B cell (primary cell): Measurements from ENCODE around the gene VARS1. TPM values are rescaled to one million over a fixed set of nuclear protein-coding genes. Genes with fewer than 3 reads are reported as not detected.

Experiments used
- ATAC-seq: fragments of 200-7000 bp; cut with Tn5 transposase; one replicate; pipeline ENCODE4 v1.10.0; 2021; ENCODE audit warnings: low read depth, mild to moderate bottlenecking, moderate number of reproducible peaks, moderate library complexity
- CTCF ChIA-PET: fragments of 350-600 bp; sonication (Branson Sonifier 250); formaldehyde crosslinking; loops from one replicate; lab custom pipeline; 2021; ENCODE audit warnings: antibody characterized with exemption, inconsistent platforms; lab: Charles Lee
- POLR2A ChIA-PET: fragments of 350-600 bp; sonication (Branson Sonifier 250); formaldehyde crosslinking; loops from one replicate; lab custom pipeline; 2021; ENCODE audit warnings: antibody characterized with exemption; lab: Charles Lee
- DNase-seq: peaks from one replicate; pipeline ENCODE4 v3.0.0; 2013
- H2AFZ ChIP-seq: 2 replicates; pipeline ENCODE4 v1.6.1; 2012; ENCODE audit warnings: mild to moderate bottlenecking, low read depth, low read length; ENCODE audit not compliant: insufficient read depth, poor library complexity, severe bottlenecking
- H3K27ac ChIP-seq, 2 donors: 1 replicate in 1 of 2; 2 replicates in 1 of 2; pipeline ENCODE4 v1.5.1; 2012 to 2013; ENCODE audit warnings: low read length in 2 of 2, mild to moderate bottlenecking in 2 of 2, moderate library complexity in 1 of 2
- H3K27me3 ChIP-seq, 4 experiments: fragments of 200-600 bp in 1 of 4; sonication (generic) in 1 of 4; replicated peaks in 1 of 4; 1 replicate in 2 of 4; 2 replicates in 2 of 4; pipeline versions ENCODE4 v1.6.1 to v1.7.0; 2013 to 2016; ENCODE audit warnings: low read length in 3 of 4, mild to moderate bottlenecking in 2 of 4, mixed read lengths in 1 of 4, moderate library complexity in 1 of 4; ENCODE audit not compliant: insufficient read depth in 4 of 4, control insufficient read depth in 3 of 4; ENCODE audit errors: control extremely low read depth in 1 of 4
- H3K36me3 ChIP-seq, 2 experiments: replicated peaks in 1 of 2; 1 replicate in 1 of 2; 2 replicates in 1 of 2; pipeline versions ENCODE4 v1.6.1 to v1.7.1; 2013; ENCODE audit warnings: low read length in 1 of 2; ENCODE audit not compliant: insufficient read depth in 2 of 2, control insufficient read depth in 1 of 2; ENCODE audit errors: control extremely low read depth in 1 of 2, extremely low read depth in 1 of 2
- H3K4me1 ChIP-seq, 2 donors: fragments of 200-600 bp in 1 of 2; sonication (generic) in 1 of 2; 1 replicate in 1 of 2; 2 replicates in 1 of 2; pipeline versions ENCODE4 v1.5.1 to v1.6.1; 2013 to 2017; ENCODE audit warnings: low read length in 2 of 2; ENCODE audit not compliant: control insufficient read depth in 2 of 2, insufficient read depth in 2 of 2
- H3K4me2 ChIP-seq: replicated peaks from 2 replicates; pipeline ENCODE3; 2012; ENCODE audit warnings: mild to moderate bottlenecking, low read depth, low read length; ENCODE audit not compliant: poor library complexity, severe bottlenecking
- H3K4me3 ChIP-seq, 5 experiments: fragments of 200-600 bp in 1 of 5; sonication (generic) in 1 of 5; 1 replicate in 3 of 5; 2 replicates in 2 of 5; pipeline versions ENCODE4 v1.5.1 to v1.7.0; 2011 to 2016; ENCODE audit warnings: low read length in 4 of 5, mild to moderate bottlenecking in 4 of 5, low read depth in 2 of 5, control low read depth in 1 of 5, moderate library complexity in 1 of 5; ENCODE audit not compliant: insufficient read depth in 1 of 5; ENCODE audit errors: control extremely low read depth in 1 of 5, extremely low read depth in 1 of 5
- H3K79me2 ChIP-seq: fragments of 200-600 bp; sonication (generic); one replicate; pipeline ENCODE4 v1.6.0; 2016; ENCODE audit warnings: low read length; ENCODE audit not compliant: control insufficient read depth, insufficient read depth
- H3K9ac ChIP-seq: fragments of 200-600 bp; sonication (generic); 2 replicates; pipeline ENCODE4 v1.6.1; 2017; ENCODE audit warnings: mild to moderate bottlenecking, low read length, moderate library complexity
- H3K9me3 ChIP-seq, 3 donors: one replicate each; pipeline versions ENCODE4 v1.6.1 to v1.7.1; 2013; ENCODE audit warnings: low read length in 2 of 3; ENCODE audit not compliant: control insufficient read depth in 2 of 3, insufficient read depth in 1 of 3; ENCODE audit errors: control extremely low read depth in 1 of 3
- H4K20me1 ChIP-seq: 2 replicates; pipeline ENCODE4 v1.6.0; 2012; ENCODE audit warnings: mild to moderate bottlenecking, low read length; ENCODE audit not compliant: insufficient read depth, control insufficient read depth, poor library complexity, severe bottlenecking
- H3K27ac Mint-ChIP-seq: one replicate; pipeline ENCODE4 v1.8.0; 2021; ENCODE audit warnings: mixed read lengths
- H3K27me3 Mint-ChIP-seq: one replicate; pipeline ENCODE4 v1.8.0; 2021; ENCODE audit warnings: mixed read lengths
- H3K4me1 Mint-ChIP-seq: one replicate; pipeline ENCODE4 v1.8.0; 2021; ENCODE audit warnings: mixed read lengths
- H3K4me3 Mint-ChIP-seq: one replicate; pipeline ENCODE4 v1.8.0; 2021; ENCODE audit warnings: mixed read lengths
- H3K9me3 Mint-ChIP-seq: one replicate; pipeline ENCODE4 v1.8.0; 2022; ENCODE audit warnings: mixed read lengths; ENCODE audit not compliant: insufficient read depth
- CTCF ChIP-seq: fragments of 200-600 bp; IDR thresholded peaks from one replicate; pipeline ENCODE4 v1.8.0; 2022; ENCODE audit warnings: antibody characterized with exemption, mild to moderate bottlenecking
- EZH2 ChIP-seq: IDR thresholded peaks from 2 replicates; pipeline ENCODE4 v1.6.1; 2012; ENCODE audit warnings: borderline replicate concordance, low read depth, mild to moderate bottlenecking, moderate library complexity, low read length; ENCODE audit not compliant: insufficient read depth, poor library complexity, severe bottlenecking
- WGBS: methylation state at CpG from one replicate; pipeline ENCODE4 v1.1.5; 2013; ENCODE audit warnings: missing lambda C conversion rate; ENCODE audit not compliant: insufficient coverage; 5-methylcytosine and 5-hydroxymethylcytosine counted together
- intact Hi-C: fragments of 100-400 bp; cut with micrococcal nuclease; formaldehyde crosslinking; loops from one replicate; pipeline ENCODE4 v1.10.0; 2022
- polyA plus RNA-seq: library from polyadenylated mRNA; depleted of rRNA; stranded (reverse); fragments of >200 nt; gene quantifications from 2 replicates; pipeline ENCODE4 v1.2.3, GENCODE V29; 2012
- total RNA-seq, 2 donors: library from RNA; stranded (reverse); fragments of 120-200 nt in 1 of 2; gene quantifications; 1 replicate in 1 of 2; 2 replicates in 1 of 2; pipeline versions ENCODE4 v1.2.3 to v1.2.4, GENCODE V29; 2013 to 2022

VARS1 gene
- total and polyA plus RNA-seq, 2 donors (not counting 1 experiment from before 2014, with no cell fraction given), result 52.3 to 66.8 TPM

DNA sequence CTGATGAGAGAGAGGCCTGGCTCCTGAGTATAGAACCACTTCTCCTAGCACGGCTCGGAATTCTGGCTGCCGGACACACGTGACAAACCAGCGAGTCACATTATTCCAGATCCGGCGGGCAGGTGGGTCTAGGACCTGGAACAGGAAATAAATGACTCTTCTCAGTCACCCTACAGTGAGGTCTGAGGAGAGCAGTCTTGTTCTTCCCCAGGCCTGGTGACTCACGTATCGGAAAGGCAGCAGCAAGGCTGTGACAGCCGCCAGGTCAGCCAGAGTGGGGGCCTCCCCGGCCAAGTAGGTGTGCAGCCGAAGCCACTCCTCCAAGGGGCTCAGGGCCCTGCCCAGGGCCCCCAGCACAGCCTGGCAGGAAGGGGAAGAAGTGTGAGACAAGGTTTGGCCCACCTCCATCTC, 2.8 kb downstream of the VARS1 start:
- TF ChIP-seq CTCF, result no peak
- no peak for TF ChIP-seq EZH2
- intact Hi-C loops, result no loop called here
- ATAC-seq, result no peak
- Histone ChIP-seq H3K9ac (no peak overlapping the region), H3K79me2 (peaks cover 32% of the 10 kb centered on the region), H3K36me3 (peaks cover 0 to 22% of the 10 kb centered on the region in 2 experiments), H4K20me1 (no peaks in the 10 kb centered on the region), H2AFZ (no peak overlapping the region), H3K27ac (peak overlapping the region; percentile 2 to 52), H3K4me1 (peaks cover 57 to 78% of the 10 kb centered on the region in 2 donors), H3K4me3 (no peak overlapping the region), H3K27me3 (no peaks in the 10 kb centered on the region), H3K4me2 (no peak overlapping the region), H3K9me3 (no peaks in the 10 kb centered on the region)
- POLR2A ChIA-PET, result no interaction called here
- H3K4me1 Mint-ChIP-seq, result peaks cover 58% of the 10 kb centered on the region
- peak overlapping the region; percentile 70 for H3K27ac Mint-ChIP-seq
- no peak overlapping the region for H3K4me3 Mint-ChIP-seq
- no peaks in the 10 kb centered on the region for H3K27me3 Mint-ChIP-seq
- 74% methylated on average over 10 of the region's 12 CpGs for WGBS
- DNase-seq, result no peak
- CTCF ChIA-PET, result no interaction called here
- no peaks in the 10 kb centered on the region for H3K9me3 Mint-ChIP-seq

DNA sequence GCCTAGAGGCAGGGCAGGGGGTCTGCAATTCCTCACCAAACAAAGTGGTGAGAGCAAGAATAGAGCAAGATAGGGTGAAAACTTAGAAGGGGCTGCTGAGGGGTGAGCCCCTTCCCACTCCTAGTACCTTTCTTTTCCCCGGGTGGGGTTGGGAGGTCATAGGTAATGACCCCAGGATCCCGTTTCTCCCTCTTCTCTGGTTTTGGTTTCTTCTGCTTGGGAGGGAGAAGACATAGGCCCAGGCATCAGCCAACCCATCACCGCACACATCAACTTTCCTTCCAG, 3.5 kb downstream of the VARS1 start:
- H3K9me3 ChIP-seq, result no peaks in the 10 kb centered on the region
- H3K4me2 ChIP-seq, result no peak overlapping the region
- no peak overlapping the region for H3K9ac ChIP-seq

More for the DNA sequence above, 3.5 kb downstream of the VARS1 start:
- H3K79me2 ChIP-seq, result peaks cover 32% of the 10 kb centered on the region
- peak overlapping the region in 1 of 2 donors; percentile 12 for H3K27ac ChIP-seq
- POLR2A ChIA-PET, result no interaction called here
- CTCF ChIA-PET, result interaction anchor here (1.2 to 3.4 kb wide), 2 partner anchors 21 to 53 kb away, joined by 3 to 34 read pairs; partner anchors contain the start of genes CLIC1 and MSH5
- H4K20me1 ChIP-seq, result no peaks in the 10 kb centered on the region
- intact Hi-C loops, result no loop called here
- H3K27ac Mint-ChIP-seq, result peak overlapping the region; percentile 70
- DNase-seq (no peak), ATAC-seq (no peak)
- no peak overlapping the region for H2AFZ ChIP-seq
- no peaks in the 10 kb centered on the region for H3K27me3 Mint-ChIP-seq
- no peaks in the 10 kb centered on the region for H3K27me3 ChIP-seq
- H3K36me3 ChIP-seq, result peaks cover 0 to 19% of the 10 kb centered on the region in 2 experiments
- no peak overlapping the region for H3K4me3 Mint-ChIP-seq
- H3K4me3 ChIP-seq, result no peak overlapping the region
- peaks cover 51% of the 10 kb centered on the region for H3K4me1 Mint-ChIP-seq
- TF ChIP-seq EZH2, result no peak
- no peak for TF ChIP-seq CTCF
- no CpG with 5 or more reads among the region's 3 CpGs for WGBS
- peaks cover 49 to 76% of the 10 kb centered on the region in 2 donors for H3K4me1 ChIP-seq
- no peaks in the 10 kb centered on the region for H3K9me3 Mint-ChIP-seq
